Activated CD8-positive, alpha-beta memory T cell treated with anti-CD3 and anti-CD28 coated beads, Interleukin-2, amount 50 U/mL, for 1 hour (primary cell): Measurements from ENCODE around the gene SOCS1.

Experiments
- DNase-seq: peaks from one replicate; pipeline ENCODE4 v3.0.0-alpha.2; 2020; ENCODE audit errors: extremely low read depth

SOCS1 gene

DNA sequence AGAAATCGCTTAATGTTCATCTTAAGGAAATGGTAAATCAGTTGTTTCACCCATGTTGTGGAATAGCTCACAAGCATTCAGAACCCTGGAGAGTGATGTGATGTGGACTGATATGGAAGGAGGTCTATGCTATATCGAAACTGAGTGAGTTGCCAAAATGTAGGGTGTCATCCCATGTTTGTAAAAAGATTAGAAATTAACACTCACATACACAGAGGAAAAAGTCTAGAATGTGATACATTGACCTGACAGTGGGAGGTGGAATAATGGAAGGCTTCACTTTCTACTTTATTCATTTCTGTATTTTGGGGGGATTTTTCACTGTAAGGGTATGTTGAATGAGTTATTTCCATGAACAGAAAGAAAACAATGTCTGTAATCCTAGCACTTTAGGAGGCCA is 29.8 kb upstream of the SOCS1 start:
- no peak for DNase-seq

DNA sequence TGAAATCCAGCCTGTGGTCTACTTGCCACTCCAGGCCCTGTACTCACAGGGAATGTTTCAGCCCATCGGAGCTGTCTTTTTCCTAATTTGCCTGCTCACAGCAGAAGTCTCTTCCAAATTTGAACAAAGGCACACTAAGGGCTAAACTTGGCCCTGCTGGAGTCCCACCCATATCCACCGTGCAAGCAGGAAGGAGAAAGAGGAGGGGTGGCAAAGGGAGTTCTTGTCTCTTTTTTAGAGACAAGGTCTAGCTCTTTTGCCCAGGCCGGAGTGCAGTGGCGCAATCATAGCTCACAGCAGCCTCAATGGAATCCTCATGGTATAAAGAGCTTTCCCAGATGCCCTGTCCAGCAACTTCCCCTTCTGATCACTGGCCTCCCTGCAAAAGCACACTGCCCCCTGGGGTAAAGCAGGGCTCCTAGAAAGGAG is 27.8 kb upstream of the SOCS1 start:
- DNase-seq, result no peak

DNA sequence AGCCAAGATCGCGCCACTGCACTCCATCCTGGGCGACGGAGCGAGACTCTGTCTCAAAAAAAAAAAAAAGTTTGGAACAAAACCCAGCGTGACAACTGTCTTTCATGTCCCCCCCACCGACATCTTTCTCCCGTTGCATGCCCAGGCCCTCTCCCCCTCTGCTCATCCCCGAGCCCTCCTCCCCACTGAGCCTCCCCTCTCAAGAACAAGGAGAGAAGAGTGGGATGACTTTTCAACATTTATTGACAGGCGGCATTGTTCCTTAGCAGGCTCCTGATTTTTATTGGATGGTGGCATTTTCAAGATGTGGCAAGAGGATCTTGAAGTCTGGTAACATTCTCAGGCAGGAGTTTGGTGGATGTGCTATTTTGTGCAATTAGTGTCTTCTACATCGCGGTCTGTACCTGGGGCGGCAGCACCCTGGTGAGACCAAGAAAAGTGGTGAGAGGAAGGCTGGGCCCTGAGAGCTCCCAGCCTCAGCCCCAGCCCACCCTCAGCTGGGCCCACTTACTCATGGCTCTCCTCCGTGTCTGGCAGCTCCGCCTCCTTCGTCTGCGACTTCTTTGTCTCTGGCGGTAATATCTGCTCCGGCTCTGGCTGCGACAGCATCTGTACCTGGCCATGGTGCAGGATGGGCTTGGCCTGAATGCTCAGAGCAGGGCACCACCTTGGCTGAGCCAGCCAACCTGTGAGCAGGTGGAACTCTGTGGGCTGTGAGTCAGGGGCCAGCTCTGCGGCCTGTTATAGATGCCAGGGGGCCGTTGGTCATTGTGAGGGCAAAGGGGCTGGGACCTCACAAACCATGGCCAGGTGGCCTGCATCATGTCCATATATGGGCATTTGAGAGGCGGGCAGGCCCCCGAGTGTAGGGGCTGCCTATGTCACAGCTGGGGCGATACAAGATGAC is 24.9 kb upstream of the SOCS1 start, which contains the start of gene PRM1:
TSS of gene PRM1 (minus strand) at position 715 of the 907 bp plus-strand sequence. CDS start at position 623, 92 bp downstream.
- DNase-seq, result no peak

DNA sequence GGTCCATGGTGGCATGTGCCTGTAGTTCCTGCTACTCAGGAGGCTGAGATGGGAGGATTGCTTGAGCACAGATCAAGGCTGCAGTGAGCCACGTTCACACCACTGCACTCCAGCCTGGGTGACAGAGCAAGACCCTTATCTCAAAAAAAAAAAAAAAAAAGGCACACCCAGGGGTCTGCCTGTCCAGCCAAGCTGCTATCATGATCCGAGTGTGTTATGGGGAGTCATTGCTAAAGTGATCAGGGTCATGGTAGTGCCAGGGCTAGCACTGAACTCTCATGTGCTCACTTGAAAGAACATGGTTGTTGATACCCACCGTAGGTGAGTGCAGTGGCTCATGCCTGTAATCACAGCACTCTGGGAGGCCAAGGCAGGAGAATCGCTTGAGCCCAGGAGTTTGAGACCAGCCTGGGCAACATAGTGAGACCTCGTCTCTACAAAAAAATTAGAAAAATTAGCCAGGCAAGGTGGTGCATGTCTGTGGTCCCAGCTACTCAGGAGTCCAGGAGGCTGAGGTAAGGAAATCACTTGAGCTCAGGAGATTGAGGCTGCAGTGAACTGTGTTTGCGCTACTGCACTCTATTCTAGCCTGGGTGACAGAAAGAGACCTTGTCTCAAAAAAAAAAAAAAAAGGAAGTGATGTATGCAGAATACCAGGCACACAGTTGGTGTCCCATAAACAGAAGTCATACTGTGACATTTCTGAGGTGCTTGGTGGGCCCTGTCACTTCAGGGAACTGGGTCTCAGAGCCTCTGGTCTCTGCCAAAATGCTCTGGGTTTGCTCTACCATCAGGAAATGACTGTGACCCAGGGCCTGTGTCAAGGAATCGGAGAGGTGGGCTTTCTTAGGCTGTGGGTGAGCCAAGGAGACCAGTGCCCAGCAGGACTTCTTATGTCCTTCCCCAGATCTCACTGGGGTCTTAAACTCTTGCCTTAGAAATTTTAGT is 23.0 kb upstream of the SOCS1 start:
- no peak for DNase-seq

DNA sequence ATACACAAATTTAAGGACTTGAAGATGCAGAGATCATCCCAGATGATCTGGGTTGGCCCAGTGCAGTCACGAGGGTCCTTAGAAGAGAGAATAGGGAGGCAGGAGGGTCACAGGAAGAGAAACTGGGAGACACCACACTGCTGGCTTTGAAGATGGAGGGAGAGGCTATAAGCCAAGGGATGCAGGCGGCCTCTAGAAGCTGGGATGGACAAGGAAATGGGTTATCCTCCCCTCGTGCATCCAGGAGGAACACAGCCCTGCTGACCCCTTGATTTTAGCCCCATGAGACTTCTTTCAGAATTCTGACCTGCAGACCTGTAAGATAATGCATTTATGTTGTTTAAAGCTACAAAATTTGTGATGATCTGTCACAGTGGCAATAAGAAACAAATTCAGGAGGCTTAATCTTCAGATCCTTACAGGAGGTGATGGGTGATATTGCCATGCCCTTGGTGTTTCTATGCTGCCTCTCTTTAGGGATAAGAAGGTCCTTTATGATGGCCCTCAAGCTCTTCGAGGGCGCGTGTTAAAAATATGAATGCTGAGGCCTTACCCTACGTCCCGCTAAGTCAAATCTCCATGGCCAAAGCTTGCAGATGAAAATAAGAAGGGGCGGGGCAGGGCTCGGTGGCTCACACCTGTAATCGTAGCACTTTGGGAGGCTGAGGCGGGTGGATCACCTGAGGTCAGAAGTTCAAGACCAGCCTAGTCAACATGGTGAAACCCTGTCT is 21.8 kb upstream of the SOCS1 start:
- DNase-seq, result no peak

DNA sequence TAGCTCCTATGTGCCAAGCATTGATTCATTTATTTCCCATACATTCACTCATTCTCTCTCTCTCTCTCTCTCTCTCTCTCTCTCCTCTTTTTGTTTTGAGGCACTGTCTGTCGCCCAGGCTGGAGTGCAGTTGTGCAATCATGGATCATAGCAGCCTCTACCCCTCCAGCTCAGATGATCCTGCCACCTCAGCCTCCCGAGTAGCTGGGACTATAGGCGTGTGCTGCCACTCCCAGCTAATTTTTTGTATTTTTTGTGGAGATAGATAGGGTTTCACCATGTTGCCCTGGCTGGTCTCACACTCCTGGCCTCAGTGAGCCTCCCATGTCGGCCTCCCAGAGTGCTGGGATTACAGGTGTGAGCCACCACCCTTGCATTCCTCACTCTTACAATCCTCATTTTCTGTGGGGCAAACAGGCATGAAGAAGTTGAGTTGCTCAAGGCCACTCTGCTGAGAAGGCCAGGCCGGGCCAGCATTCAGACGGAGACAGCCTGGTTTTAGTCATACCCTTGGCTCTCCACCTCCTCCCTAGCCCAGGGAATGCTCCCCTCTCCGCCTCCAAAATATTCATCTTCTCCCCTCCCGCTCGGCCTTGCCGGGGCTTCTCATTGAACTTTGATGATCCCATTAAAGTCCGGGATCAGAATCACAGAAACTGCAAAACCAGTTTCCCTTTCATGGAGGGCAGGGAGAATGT is 21.0 kb upstream of the SOCS1 start:
- no peak for DNase-seq

DNA sequence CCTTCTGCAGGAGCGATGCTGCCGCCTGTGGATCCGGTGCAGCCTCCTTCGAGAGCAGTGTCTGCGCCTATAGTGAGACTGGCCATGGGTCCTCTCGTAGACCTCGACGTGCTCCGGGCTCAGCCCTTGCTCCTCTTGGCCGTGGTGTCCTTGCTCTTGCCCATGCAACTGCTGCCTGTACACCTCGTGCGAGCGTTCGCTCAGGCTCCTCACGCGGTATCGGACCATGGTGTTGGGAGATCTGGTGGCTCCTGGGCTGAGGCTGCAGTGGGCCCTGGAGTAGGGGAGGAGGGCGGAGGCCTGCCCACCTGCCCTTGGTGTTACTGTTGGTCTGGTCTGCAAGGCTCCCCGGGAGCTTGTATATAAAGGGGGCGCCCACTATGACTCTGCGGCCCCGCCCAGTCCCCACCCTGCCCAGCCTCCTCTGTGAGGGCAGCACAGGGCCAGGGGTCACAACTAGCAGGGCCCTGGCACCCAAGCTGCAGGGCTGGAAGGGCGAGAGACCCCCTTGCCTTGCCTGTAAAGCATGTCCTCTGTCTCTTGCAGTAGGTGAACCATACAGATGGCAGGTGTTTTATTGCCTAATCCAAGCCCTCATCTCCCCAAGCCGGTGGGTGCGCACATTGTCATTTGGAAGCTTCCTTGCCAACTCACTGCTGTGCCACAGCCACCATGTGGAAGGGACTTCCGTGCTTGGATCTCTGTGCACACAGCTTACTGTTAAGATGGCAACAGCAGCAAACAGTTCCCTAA is 20.3 kb upstream of the SOCS1 start, which contains the start of gene PRM2:
TSS of gene PRM2 (minus strand) at position 338 of the 753 bp plus-strand sequence. CDS start at position 228, 110 bp downstream.
- no peak for DNase-seq

DNA sequence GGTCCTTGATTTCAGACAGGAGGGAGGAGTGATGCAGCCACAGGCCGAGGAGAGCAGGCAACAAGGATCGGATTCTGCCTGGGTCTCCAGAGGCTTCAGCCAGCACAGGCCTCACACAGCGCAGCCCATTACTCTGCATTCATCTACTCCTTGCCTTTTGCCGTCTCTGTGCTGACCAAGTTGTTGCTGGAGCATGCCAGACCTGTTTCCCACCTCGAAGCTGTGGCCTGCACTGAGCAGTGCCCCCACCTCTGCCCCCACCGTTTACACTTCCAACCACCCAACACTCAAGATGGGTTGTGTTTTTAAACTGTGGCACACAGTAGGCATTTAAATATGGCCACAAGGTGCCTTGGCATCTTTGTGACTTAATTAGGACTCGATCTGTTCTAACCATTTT is 19.0 kb upstream of the SOCS1 start:
- no peak for DNase-seq

DNA sequence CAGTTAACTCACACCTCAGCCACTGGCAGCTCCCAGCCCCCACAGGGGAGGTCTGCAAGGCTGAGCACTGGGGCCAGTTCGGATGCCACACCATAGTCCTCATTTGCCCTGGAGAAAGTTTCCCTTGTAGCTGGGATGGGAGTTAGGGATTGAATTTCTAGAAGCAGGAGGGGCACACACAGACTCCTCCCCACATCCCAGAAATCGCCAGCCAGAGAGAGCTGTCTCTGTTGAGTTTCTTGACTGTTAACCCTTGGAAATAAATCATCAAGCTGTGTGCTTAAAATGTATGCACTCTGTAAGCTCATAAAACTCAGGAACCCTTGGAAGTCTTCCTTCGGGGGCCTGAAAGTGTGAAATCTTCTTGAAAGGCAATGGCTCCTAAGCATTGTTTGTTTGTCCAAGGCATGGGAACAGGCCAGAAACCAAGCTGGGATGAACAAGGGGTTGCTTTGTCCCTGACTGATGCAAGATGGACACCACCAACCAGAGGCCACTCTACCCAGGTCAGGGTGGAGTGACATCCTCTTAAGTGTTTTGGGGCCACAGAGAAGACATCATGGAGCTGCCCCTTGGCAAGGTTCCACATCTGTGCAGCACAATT is 17.8 kb upstream of the SOCS1 start:
- no peak for DNase-seq

DNA sequence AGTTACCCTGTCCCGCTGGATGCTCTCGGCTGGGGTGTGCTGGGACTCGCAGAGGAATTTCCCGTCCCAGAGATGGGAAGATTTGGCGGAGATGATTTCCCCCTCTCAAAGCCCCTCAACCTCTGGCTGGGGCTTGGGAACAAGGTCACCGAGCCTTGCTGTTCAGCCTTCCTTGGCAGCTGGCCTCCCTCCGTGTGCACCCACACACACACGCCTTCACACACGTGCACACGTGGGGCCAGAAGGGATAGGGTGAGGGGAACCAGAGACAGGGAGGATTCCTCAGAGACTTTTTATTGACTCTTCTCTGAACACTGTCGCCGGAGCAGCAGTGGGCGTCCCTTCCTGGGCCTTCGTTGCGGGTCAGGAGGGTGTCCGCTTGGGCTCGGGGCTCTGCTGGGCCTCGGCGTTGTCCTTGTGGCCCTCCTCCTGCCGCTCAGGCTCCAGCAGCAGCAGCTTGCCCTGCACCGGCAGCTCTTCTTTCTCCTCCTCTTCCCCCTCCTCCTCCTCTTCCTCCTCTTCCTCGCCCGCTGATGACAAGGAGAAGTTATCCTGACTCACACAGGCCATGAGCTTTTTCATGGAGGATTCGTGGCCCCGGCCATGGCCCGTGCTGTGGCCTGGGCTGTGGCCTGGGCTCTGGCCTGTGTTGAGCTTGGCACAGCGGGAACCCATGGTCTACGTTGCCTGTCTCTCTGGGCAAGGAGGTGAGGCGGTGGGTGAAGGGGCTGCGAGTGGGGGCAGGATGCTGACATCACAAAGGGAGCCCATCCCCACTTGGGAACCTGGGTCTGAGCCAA is 17.1 kb upstream of the SOCS1 start, which contains the start of gene PRM3:
TSS of gene PRM3 (minus strand) at position 709 of the 800 bp plus-strand sequence. CDS start at position 675, 34 bp downstream.
- DNase-seq, result no peak

DNA sequence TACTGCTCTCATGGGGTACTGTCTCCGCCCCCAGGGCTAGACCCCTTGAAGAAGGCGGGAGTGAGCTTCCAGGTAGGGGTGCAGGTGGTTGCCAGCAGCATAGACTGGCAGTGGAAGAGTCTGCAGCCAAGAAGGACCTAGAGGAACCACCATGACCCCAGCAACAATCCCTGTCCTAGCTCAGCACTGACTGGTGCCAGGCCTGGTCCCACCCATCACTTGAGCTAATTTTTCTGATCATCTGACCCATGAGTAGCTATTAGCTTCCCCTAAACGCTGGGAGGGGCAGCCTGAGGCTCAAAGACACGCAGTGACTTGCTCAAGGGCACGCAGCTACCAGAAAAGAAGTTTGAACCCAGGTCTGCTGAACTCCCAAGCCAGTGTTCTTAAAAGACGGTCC is 16.5 kb upstream of the SOCS1 start:
- no peak for DNase-seq

DNA sequence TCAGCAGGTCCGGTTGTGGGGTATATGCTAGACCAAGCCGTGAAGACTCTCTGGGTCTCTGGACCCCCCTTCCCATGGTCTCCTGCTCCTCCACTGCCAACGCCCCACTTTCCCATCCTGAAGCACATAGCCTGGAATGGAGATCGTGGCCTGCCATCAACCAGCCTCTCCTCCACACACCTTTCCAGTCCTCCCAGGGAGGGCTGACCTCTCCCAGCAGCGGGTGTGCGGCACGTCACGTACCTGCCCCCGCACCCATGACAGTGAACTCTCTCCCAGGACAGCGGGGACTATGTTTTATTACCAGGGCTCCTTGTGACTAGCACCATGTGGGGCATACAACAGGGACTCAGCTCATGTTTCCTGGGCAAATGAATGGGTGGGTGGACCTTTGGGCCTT is 15.6 kb upstream of the SOCS1 start:
- DNase-seq, result no peak

DNA sequence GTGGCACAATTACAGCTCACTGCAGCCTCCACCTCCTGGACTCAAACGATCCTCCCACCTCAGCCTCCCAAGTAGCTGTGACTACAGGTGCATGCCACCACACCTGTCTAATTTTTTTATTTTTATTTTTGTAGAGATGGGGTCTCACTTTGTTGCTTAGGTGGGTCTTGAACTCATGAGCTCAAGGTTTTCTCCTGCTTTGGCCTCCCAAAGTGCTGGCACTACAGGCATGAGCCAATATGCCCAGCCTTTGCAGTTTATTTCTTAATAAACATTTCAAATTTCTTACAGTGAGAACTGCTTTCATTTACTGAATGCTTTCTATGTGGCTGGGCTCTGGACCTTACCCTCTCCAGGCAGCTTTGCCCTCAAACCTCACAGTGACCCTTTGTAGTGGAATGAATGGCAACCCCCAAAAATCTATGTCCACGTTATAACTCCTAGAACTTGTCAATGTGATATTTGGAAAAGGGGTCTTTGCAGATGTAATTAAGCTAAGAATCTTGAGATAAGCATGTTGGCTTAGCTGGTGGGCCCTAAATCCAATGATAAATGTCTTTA is 14.7 kb upstream of the SOCS1 start:
- DNase-seq, result no peak

DNA sequence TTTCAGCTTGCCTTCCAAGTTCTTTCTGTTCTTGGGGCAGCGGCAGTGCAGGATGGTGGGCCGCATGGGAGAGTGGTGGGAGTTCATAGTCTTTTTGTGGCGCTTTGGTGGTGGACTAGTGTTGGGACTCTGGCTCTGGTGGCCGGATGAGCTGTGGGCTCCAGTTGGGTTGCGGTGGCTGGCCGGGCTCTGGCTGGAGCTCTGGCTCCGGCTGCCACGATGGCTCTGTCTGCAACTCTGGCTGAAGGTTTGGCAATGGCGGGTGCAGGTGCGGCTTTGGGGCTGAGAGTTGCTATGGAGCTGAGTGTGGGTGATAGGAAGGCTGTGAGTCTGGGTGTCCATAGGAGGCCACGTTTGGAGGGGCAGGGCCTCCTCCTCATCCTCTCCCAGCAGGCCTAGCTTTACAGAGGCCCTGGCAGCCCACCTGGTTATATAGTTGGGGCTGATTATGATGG is 12.9 kb upstream of the SOCS1 start, which contains the start of gene TNP2:
TSS of gene TNP2 (minus strand) at position 405 of the 455 bp plus-strand sequence. CDS start at position 342, 63 bp downstream.
- DNase-seq, result no peak

DNA sequence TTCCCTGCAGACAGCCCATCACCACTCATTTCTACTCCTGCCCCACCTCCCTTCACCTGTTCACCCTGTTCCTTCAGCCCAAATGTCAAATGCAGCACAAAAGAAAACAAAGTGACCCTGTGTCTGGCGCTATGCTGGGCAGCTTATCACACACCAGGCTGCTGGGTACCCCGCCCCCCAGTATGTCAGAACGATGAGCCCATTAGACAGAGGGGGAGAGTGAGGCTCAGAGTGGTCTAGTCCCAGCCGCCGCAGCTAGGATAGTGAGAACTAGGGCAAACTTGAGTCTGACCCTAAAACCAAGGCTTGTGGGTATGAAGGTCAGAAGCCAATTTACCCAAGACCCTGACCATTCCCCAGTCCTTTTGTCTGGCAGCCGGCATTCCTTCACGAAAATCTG is 9.1 kb upstream of the SOCS1 start:
- no peak for DNase-seq

DNA sequence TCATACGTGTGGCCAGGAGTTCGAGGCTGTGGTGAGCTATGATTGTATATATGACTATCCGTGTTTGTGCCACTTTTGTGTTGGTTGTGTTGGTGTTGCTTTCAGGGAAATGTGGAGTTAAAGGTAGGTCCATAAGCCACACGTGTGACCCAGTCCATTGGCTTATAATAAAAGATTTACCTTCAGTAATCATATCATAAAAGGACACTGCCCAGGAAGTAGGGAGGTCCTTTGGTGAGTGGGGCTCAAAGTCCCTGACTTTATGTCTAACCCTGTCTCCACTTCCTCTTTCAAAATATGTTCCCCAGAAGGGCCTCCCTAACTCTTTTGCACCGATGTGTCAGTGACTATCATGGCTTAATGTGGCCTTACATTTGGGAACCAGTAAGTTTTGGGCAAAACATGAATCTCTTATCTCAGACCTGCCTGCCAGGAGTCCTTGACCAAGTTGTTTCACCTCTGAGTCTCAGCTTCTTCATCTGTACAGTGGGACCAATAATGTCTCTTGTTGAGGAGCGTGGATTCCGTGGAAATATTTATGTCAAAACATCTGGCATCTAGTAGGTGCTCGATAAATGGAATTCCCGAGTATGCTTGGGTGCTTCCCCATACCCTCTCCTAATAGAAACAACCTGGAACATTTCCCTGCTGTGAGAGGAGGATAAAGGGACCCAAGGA is 8.3 kb upstream of the SOCS1 start:
- DNase-seq, result no peak

DNA sequence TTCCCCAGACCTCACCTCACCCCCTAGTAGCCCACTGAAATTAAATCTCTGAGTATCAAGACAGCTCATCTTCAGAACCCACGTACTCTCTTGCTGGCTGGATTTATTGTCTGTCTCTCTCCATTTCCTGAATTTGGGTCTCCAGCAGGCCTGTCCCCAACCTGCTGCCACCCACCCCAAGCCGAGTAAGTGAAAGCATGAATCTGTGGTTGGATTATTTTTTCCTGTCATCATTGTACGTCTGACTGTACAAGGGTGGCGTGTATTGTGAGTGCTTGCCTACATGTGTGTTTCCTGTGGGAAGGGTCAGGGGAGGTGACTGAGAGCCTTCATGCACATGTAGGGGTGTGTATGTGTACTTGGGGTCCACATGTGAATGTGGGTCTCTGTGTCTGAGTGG is 7.7 kb upstream of the SOCS1 start:
- no peak for DNase-seq

DNA sequence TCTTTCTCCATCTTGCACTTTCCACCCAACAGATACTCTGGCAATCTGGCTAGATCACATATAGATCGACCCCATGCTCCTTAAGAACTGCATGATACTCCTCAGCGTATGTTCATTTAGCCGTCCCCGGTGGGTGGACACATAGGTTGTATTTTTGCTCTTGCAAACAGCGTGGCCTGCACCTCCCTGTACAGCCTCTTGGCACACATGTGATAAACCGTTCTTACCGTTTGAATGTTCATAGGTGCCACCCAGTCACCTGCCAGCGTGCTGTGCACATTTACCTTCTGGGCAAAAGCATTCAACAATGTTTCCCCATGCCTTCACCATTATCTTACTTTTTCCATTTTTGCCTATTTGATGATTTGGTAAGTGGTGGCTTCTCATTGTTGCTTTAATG is 6.9 kb upstream of the SOCS1 start:
- DNase-seq, result no peak
